Urinary bladder (tissue), 4 donors: ENCODE results near the gene EMB. TPM values are rescaled to one million over a fixed set of nuclear protein-coding genes. Genes with fewer than 3 reads are reported as not detected.
"Not testable (repeated sequence)": the region's sequence is repeated elsewhere in the genome, so short reads cannot be mapped to it uniquely, and the experiment has no call there.

ENCODE experiments used
- DNase-seq: peaks from one replicate; pipeline ENCODE4 v3.0.0-alpha.2; 2015; ENCODE audit errors: extremely low spot score
- H3K27ac ChIP-seq: one replicate; pipeline ENCODE4 v1.5.1; 2013; ENCODE audit warnings: low read depth, mild to moderate bottlenecking, moderate library complexity
- H3K36me3 ChIP-seq: one replicate; pipeline ENCODE4 v1.6.1; 2013; ENCODE audit warnings: mild to moderate bottlenecking, moderate library complexity; ENCODE audit not compliant: insufficient read depth
- H3K4me1 ChIP-seq: one replicate; pipeline ENCODE4 v1.6.1; 2013; ENCODE audit warnings: mild to moderate bottlenecking, moderate library complexity; ENCODE audit not compliant: insufficient read depth
- H3K4me3 ChIP-seq: one replicate; pipeline ENCODE4 v1.5.1; 2013; ENCODE audit warnings: low read depth, low read length
- WGBS: extraction: QIAGEN DNeasy Blood & Tissue Kit; methylation state at CpG from one replicate; pipeline ENCODE4 v1.1.7; 2013; 5-methylcytosine and 5-hydroxymethylcytosine counted together
- polyA plus RNA-seq: library from polyadenylated mRNA; stranded (reverse); fragments of 200-250 nt; gene quantifications from one replicate; pipeline ENCODE4 v1.2.3, GENCODE V29; 2013
- total RNA-seq: library from RNA; depleted of rRNA; stranded (reverse); fragments of >200 nt; gene quantifications from one replicate; pipeline ENCODE4 v1.2.3, GENCODE V29; 2014
- donor health status: healthy with polysubstance abuse.
- donor health status: healthy.

The EMB gene
- total and polyA plus RNA-seq, 2 donors: 5.0 to 12.7 TPM

DNA sequence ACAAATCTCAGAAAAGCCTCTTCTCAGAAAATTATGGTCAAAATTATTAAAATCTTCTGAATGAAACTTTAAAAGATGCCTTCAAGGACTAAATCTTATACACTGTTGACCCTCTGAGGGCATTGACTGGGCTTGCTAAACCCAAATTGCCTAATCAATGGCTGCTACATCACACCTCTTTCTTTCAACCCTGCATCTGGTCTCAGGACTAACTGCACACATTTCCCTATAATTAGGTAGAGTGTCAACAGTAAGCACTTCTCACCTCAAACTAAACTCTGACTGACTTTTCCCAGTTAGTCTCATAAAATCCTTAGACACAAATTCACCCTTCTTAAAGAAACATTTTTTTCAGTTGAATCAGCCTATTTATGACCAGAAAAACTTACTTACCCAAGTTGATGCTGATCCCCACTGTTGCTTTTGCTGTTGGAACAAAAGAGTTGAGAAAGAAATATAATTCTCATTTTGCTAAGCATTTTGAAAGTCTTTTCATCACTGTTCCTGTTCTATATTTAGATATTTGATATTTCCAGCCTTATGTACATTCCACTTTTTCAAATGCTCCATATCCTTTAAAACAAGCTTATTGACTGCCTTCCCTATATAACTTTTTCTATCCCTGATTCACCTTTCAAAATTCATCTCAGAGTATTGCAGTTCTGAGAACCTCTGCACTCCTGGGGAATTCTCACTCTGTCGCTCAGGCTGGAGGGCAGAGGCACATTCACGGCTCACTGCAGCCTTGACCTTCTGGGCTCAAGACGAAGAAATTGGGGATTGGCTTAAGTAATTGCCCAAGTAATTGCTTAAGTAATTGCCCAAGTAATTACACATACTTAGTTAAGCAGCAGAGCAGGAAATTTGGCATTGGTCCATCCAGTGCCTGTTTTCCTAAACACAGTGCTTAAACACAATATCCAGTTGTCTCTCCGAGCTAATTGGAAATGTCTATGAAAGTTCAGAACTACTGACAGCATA lies 1.8 kb upstream of the EMB start:
- not testable (repeated sequence) for H3K4me3 ChIP-seq, DNase-seq, H3K4me1 ChIP-seq, H3K27ac ChIP-seq, H3K36me3 ChIP-seq
- WGBS: 11% methylated on average over 3 of the region's 4 CpGs

DNA sequence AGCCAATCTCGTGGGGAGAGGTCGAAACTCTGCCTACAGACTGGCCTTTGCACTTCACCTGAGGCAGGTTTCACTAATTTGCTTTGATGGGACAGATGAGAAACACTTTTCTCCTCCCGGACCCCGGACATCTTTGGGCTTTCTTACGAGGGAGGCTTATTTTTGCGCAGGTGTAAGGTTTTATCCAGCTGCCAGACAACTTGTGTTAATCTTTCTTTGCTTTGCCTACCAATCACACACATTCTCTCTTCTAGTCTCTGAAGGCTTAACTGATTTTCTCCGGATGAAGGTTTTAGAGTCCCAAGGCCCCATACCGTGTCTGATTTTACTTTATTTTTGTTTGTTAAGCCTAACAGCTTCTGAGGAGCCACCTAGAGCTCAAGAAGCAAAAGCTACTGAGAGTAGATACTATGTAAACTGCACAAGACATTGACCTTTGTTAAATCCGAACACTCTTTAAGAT lies 436 bp upstream of the EMB start:
- 15% methylated on average over 9 of the region's 9 CpGs for WGBS
- no peaks in the 10 kb centered on the region for H3K36me3 ChIP-seq
- H3K4me1 ChIP-seq: no peaks in the 10 kb centered on the region
- no peak overlapping the region for H3K27ac ChIP-seq
- no peak for DNase-seq
- no peak overlapping the region for H3K4me3 ChIP-seq

DNA sequence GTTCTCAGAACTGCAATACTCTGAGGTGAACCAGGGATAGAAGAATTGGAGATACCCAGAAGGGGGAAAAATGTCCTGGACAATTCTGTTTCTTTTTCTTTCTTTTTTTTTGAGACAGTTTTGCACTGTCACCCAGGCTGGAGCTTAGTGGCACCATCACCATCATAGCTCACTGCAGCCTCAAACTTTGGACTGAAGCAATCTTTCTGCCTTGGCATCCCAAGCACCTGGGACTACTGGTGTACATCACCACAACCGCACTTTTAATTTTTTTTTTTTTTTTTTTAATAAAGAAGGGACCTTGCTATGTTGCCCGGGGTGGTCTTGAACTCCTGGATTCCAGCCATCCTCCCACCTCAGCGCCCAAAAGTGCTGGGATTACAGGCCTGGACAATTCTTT lies 1.9 kb downstream of the EMB start:
- no peak for DNase-seq
- H3K4me1 ChIP-seq: no peaks in the 10 kb centered on the region
- no peak overlapping the region for H3K4me3 ChIP-seq
- 59% methylated on average over 3 of the region's 3 CpGs for WGBS
- H3K27ac ChIP-seq: no peak overlapping the region
- no peaks in the 10 kb centered on the region for H3K36me3 ChIP-seq

DNA sequence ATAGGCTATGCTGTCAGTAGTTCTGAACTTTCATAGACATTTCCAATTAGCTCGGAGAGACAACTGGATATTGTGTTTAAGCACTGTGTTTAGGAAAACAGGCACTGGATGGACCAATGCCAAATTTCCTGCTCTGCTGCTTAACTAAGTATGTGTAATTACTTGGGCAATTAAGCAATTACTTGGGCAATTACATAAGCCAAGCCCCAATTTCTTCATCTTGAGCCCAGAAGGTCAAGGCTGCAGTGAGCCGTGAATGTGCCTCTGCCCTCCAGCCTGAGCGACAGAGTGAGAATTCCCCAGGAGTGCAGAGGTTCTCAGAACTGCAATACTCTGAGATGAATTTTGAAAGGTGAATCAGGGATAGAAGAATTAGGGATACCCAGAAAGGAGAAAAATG lies 3.0 kb downstream of the EMB start:
- not testable (repeated sequence) for H3K36me3 ChIP-seq, DNase-seq, H3K27ac ChIP-seq, H3K4me3 ChIP-seq, H3K4me1 ChIP-seq
- 59% methylated on average over 2 of the region's 3 CpGs for WGBS

DNA sequence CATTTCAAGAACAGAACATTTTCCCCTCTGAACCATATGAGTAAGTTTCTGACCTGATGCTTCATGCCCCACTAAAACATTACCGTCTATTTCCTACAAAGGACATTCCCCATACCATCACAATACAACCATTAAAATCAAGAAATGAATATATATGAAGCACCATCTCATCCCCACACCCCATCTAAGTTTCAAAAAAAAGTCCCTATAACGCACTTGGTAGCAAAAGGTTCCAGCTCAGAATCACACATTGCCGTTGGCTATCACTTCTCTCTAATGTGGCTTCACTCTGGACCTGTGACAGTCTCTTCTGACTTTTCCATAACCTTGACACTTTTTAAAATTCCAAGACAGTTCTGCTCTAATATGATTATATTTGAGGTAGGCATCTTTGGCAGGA lies 5.9 kb downstream of the EMB start:
- DNase-seq: no peak
- Histone ChIP-seq H3K27ac (no peak overlapping the region), H3K36me3 (no peaks in the 10 kb centered on the region), H3K4me3 (no peak overlapping the region), H3K4me1 (no peaks in the 10 kb centered on the region)
- WGBS: 90% methylated on average over 3 of the region's 3 CpGs

DNA sequence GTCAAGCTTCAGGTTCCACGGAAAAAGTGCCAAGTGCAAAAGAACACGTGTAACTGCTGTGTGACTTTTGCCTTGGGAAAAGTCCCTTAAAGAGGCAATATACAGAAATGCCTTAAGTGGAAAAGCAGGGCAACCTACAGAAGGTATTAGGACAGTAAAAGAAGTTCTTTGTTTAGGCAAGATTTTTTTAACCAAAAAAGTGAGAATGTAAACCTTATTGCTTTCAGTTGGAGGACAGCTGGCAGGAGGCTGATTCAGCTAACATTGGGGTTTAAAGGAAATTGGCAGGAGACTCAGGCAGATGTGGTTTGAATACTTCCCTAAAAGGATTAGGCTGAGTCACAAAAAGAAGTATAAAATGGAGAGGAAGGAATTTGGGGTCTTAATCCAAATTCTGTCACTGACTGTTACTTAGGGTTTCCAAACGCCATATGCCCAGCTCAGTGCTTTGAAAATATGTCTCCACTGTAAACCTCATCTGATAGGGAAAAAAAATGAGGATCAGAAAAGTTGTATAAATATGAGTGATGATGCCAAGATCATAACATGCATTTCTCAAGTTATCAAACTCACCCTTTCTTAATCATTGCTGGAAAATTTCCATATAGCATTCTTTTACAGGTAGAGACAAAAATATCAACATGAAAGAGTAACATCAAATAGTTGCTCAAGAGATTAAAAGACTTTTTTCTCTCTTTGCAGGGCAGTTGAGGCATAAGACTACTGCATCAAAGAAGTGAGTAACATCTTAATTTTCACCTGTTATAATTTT lies 9.8 kb downstream of the EMB start:
- not testable (repeated sequence) for DNase-seq, H3K4me3 ChIP-seq, H3K4me1 ChIP-seq, H3K27ac ChIP-seq, H3K36me3 ChIP-seq
- WGBS: 28% methylated on average over 3 of the region's 3 CpGs

DNA sequence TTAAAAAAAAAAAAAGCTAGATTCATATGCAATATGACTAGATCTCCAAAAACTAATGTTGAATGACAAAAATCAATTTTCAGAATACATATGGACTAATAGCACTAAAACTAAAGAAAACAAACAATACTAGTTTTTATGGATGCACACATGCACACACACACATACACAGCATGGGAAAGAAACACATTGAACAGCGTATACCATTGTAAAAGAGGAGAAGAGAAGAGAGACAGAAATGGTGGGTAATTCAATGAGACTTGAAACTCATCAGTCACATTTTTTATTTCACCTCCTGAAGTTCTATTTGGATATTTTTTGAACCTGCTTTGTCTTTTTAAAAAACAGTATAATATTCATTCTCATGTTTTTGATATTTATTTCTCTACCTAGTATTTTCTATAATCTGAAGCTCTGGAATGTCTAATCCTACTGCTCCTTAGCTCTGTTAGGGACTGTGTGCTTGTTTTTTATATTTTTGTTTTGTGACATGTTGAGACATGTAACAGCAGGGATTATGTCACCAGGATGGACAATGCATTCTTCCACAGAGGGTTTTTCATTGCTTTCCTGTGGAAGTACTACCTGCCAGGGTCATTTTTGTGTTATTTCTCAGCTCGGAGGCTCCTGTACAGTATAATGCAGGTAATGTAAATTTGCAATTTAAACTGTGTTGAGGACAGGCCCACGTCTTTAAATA lies 17.8 kb downstream of the EMB start:
- not testable (repeated sequence) for DNase-seq, H3K36me3 ChIP-seq, H3K4me3 ChIP-seq, H3K4me1 ChIP-seq, H3K27ac ChIP-seq
- 69% methylated on average over 3 of the region's 3 CpGs for WGBS

DNA sequence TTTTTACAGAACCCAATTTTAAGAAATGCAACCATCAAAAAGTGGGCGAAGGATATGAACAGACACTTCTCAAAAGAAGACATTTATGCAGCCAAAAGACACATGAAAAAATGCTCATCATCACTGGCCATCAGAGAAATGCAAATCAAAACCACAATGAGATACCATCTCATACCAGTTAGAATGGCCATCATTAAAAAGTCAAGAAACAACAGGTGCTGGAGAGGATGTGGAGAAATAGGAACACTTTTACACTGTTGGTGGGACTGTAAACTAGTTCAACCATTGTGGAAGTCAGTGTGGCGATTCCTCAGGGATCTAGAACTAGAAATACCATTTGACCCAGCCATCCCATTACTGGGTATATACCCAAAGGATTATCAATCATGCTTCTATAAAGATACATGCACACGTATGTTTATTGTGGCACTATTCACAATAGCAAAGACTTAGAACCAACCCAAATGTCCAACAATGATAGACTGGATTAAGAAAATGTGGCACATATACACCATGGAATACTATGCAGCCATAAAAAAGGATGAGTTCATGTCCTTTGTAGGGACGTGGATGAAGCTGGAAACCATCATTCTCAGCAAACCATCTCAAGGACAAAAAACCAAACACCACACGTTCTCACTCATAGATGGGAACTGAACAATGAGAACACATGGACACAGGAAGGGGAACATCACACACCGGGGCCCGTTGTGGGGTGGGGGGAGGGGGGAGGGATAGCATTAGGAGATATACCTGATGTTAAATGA lies 19.7 kb downstream of the EMB start:
- H3K27ac ChIP-seq, DNase-seq, H3K36me3 ChIP-seq, H3K4me1 ChIP-seq, H3K4me3 ChIP-seq: not testable (repeated sequence)
- WGBS: 85% methylated on average over 7 of the region's 7 CpGs

DNA sequence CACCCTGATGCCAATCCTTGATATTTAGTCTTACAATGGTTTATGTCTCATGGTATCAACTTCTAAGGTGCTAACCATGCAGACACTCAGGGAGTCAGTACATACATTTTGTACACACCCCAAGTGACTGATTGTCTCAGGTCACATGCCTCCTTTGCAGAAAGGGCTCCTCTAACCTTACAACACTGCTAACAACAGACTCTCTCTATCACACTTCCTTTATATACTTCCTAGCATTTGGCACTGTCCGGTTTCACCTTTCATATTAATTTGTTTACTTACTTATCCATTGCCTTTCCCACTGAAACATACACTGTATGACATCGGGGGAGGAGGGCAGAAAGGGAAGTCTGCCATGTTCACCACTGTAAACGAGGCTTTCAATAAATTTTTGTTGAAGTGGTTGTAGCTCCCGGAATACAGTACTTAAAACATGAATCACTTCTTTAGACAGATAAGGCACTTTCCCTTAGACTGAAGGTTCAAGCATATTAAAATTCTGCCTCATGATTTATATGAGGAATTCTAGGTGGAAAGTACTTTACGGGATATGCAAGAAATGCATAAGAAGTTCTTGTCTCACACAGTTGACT lies 20.6 kb downstream of the EMB start:
- WGBS: 70% methylated on average over 5 of the region's 5 CpGs
- H3K4me1 ChIP-seq: no peaks in the 10 kb centered on the region
- DNase-seq: no peak
- H3K4me3 ChIP-seq: no peak overlapping the region
- H3K36me3 ChIP-seq: no peaks in the 10 kb centered on the region
- no peak overlapping the region for H3K27ac ChIP-seq

DNA sequence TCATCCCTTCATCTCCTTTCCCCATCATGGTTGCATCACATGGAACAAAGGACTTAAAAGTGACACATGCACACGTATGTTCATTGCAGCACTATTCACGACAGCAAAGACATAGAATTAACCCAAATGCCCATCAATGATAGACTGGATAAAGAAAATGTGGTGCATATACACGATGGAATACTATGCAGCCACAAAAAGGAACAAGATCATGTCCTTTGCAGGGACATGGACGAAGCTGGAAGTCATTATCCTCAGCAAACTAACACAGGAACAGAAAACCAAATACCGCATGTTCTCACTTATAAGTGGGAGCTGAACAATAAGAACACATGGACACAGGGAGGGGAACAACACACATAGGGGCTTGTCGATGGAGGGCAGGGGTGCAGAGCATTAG lies 21.4 kb downstream of the EMB start:
- not testable (repeated sequence) for H3K4me1 ChIP-seq, DNase-seq, H3K4me3 ChIP-seq, H3K27ac ChIP-seq, H3K36me3 ChIP-seq
- 83% methylated on average over 6 of the region's 6 CpGs for WGBS

DNA sequence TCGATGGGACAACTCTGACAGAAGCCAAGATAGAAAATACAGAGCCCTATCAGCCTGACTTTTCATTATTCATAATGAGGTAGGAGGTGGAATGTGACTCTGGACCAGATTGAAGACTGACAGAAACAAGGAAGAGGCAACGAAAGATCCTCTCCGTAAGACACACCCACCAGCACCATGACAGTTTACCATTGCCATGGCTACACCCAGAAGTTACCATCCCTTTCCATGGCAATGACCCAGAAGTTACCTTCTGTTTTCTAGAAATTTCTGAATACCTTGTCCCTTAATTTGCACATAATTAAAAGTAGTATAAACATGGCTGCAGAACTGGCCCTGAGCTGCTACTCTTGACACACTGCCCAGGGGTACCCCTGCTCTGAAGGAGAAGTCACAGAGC lies 24.5 kb downstream of the EMB start:
- H3K4me3 ChIP-seq, H3K27ac ChIP-seq, H3K36me3 ChIP-seq, DNase-seq, H3K4me1 ChIP-seq: not testable (repeated sequence)
- WGBS: 79% methylated on average over 3 of the region's 3 CpGs

DNA sequence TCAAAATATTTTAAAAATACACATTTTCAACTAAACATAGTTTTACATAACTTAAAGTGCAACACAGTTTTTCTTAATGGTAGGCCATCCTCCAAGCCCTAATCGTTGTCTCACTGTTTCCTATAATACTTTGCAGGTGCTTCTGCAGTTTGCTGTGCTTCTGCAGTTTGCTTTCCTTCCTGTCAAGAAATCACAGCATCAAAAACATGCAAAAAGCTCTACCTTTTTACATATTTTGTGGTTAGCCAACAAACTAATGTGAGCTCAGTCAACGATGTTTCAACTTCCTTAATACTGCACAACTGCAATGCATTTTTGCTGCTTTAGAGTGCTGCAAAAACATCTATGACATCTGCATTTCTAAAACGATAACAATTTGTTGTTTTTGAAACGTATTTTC lies 25.2 kb downstream of the EMB start:
- Histone ChIP-seq H3K27ac (no peak overlapping the region), H3K4me1 (no peaks in the 10 kb centered on the region), H3K36me3 (no peaks in the 10 kb centered on the region), H3K4me3 (no peak overlapping the region)
- DNase-seq: no peak
- 67% methylated on average over 4 of the region's 4 CpGs for WGBS

DNA sequence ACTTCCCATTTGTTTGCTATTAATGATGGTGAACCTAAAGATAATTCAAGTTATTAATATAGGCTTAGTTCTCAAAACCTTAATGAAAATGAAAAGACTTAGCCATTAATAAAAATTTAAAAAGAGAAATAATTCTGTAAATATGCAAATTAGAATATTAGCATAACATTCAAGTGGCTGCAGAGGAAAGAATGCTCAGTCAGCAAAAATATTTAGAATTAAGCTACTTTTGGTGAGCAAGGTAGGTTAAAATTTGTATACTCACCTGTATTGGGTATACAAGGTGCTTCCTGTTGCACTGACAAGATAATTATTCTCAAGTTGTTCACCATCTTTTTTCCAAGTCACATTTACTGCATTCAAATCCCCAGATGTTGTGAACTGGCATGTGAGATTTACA lies 30.2 kb downstream of the EMB start:
- DNase-seq, H3K27ac ChIP-seq, H3K4me3 ChIP-seq, H3K4me1 ChIP-seq, H3K36me3 ChIP-seq: not testable (repeated sequence)
